ENCODE results near the gene NDUFB5.

NDUFB5 gene

DNA sequence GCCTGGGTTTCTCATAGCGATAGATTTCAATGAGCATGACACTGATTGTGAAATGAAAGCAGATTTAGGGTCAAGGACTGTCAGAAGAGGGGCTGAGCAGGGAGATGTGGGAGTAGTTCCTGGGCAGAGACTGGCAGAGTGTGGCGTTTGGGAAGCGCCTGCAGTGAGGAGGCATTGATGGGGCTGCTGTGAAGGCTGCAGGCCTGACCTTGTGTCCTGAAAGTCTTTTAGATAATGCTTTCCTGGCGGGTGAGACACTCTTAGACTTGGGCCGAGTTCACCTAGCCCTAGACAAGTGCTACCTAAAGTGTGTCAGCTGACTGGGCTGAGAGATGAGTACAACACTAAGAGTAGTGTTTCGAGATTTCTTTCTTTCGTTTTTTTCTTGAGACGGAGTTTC is 68.9 kb downstream of the NDUFB5 start:
- Histone ChIP-seq H3K36me3 (replicated peaks; ENCODE audit: low read depth, low read length) (peaks cover 5% of the 10 kb centered on the region), H3K4me2 (ENCODE audit: low read length) (no peak overlapping the region), H3K9ac (ENCODE audit: low read length) (no peak overlapping the region), H3K9me3 (ENCODE audit: insufficient read depth, low read length) (no peaks in the 10 kb centered on the region), H3K79me2 (ENCODE audit: low read length) (peaks cover 92% of the 10 kb centered on the region), H3K4me1 (ENCODE audit: low read length) (no peaks in the 10 kb centered on the region), H3K27ac (ENCODE audit: low read length) (no peak overlapping the region), H2AFZ (ENCODE audit: low read depth, low read length) (no peak overlapping the region), H4K20me1 (ENCODE audit: insufficient read depth, low read length) (peaks cover 44% of the 10 kb centered on the region), H3K4me3 (ENCODE audit: low read length) (no peak overlapping the region), H3K27me3 (ENCODE audit: low read depth, low read length) (no peaks in the 10 kb centered on the region)
- no peak for TF ChIP-seq EZH2phosphoT487 (IDR thresholded peaks at IDR 0.05; ENCODE audit: low read depth)
- TF ChIP-seq, protein P1, sequence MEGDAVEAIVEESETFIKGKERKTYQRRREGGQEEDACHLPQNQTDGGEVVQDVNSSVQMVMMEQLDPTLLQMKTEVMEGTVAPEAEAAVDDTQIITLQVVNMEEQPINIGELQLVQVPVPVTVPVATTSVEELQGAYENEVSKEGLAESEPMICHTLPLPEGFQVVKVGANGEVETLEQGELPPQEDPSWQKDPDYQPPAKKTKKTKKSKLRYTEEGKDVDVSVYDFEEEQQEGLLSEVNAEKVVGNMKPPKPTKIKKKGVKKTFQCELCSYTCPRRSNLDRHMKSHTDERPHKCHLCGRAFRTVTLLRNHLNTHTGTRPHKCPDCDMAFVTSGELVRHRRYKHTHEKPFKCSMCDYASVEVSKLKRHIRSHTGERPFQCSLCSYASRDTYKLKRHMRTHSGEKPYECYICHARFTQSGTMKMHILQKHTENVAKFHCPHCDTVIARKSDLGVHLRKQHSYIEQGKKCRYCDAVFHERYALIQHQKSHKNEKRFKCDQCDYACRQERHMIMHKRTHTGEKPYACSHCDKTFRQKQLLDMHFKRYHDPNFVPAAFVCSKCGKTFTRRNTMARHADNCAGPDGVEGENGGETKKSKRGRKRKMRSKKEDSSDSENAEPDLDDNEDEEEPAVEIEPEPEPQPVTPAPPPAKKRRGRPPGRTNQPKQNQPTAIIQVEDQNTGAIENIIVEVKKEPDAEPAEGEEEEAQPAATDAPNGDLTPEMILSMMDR (IDR thresholded peaks at IDR 0.05; ENCODE audit: low read depth, low read length) = no peak

DNA sequence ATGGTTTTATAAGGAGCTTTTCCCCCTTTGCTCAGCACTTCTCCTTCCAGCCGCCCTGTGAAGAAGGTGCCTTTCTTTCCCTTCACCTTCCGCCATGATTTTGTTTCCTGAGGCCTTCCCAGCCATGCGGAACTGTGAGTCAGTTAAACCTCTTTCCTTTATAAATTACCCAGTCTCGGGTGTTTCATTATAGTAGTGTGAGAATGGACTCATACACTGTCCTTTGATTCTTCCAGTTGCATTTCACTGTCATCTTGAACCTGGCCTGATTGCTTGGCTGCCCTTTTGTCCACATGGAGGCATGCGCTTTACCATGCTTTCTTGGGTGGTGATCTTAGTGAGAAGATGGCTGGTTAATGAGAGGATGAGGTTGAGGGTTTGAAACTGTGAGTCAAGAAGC is 71.5 kb downstream of the NDUFB5 start:
- Histone ChIP-seq H3K4me3 (ENCODE audit: low read length) (no peak overlapping the region), H3K36me3 (replicated peaks; ENCODE audit: low read depth, low read length) (peaks cover 5% of the 10 kb centered on the region), H3K9ac (ENCODE audit: low read length) (no peak overlapping the region), H3K4me1 (ENCODE audit: low read length) (no peaks in the 10 kb centered on the region), H3K4me2 (ENCODE audit: low read length) (no peak overlapping the region), H4K20me1 (ENCODE audit: insufficient read depth, low read length) (peaks cover 36% of the 10 kb centered on the region), H3K27ac (ENCODE audit: low read length) (no peak overlapping the region), H3K9me3 (ENCODE audit: insufficient read depth, low read length) (no peaks in the 10 kb centered on the region), H3K79me2 (ENCODE audit: low read length) (peaks cover 87% of the 10 kb centered on the region), H2AFZ (ENCODE audit: low read depth, low read length) (no peak overlapping the region), H3K27me3 (ENCODE audit: low read depth, low read length) (no peaks in the 10 kb centered on the region)
- no peak for TF ChIP-seq EZH2phosphoT487 (IDR thresholded peaks at IDR 0.05; ENCODE audit: low read depth)
- TF ChIP-seq, protein P1 (IDR thresholded peaks at IDR 0.05; ENCODE audit: low read depth, low read length) = no peak
